Activated CD8-positive, alpha-beta memory T cell treated with anti-CD3 and anti-CD28 coated beads for 4 hours (primary cell): ENCODE data around the gene STYXL2.

ENCODE experiments used
- DNase-seq, 2 donors: peaks; one replicate each; pipeline ENCODE4 v3.0.0-alpha.2; 2020; ENCODE audit warnings: low read depth in 2 of 2

The STYXL2 gene

GRCh38 chr1:167077868-167078210 is 16.0 kb upstream of the STYXL2 start:
- no peak for DNase-seq

- DNase-seq: no peak
Observed at GRCh38 chr1:167081594-167082156, 12.2 kb upstream of the STYXL2 start.

- no peak for DNase-seq
Observed at GRCh38 chr1:167082511-167083027, 11.3 kb upstream of the STYXL2 start.

GRCh38 chr1:167083066-167083665 is 10.7 kb upstream of the STYXL2 start:
- no peak for DNase-seq

GRCh38 chr1:167083871-167084270 is 10.0 kb upstream of the STYXL2 start:
- DNase-seq: no peak

- no peak for DNase-seq
Observed at GRCh38 chr1:167084757-167085156, 9.1 kb upstream of the STYXL2 start.

- DNase-seq: no peak
Observed at GRCh38 chr1:167086033-167086432, 7.8 kb upstream of the STYXL2 start.

GRCh38 chr1:167086768-167087167 is 7.1 kb upstream of the STYXL2 start:
- no peak for DNase-seq

- DNase-seq: no peak
Observed at GRCh38 chr1:167088746-167089417, 5.0 kb upstream of the STYXL2 start.

GRCh38 chr1:167089939-167090313 is 3.9 kb upstream of the STYXL2 start:
- no peak for DNase-seq

- DNase-seq: no peak
Observed at GRCh38 chr1:167090314-167090942, 3.4 kb upstream of the STYXL2 start, which contains the start of gene GPA33. TSS of gene GPA33 (minus strand) at chr1:167090377. CDS start at chr1:167090287, 90 bp downstream.

- DNase-seq: no peak
Observed at GRCh38 chr1:167092653-167093052, 1.2 kb upstream of the STYXL2 start.

GRCh38 chr1:167094690-167095089 is 815 bp downstream of the STYXL2 start:
- no peak for DNase-seq

GRCh38 chr1:167095368-167095767 is 1.5 kb downstream of the STYXL2 start:
- no peak for DNase-seq

GRCh38 chr1:167099851-167100250 is 6.0 kb downstream of the STYXL2 start:
- no peak for DNase-seq

- no peak for DNase-seq
Observed at GRCh38 chr1:167100730-167101129, 6.9 kb downstream of the STYXL2 start.

GRCh38 chr1:167101754-167102153 is 7.9 kb downstream of the STYXL2 start:
- no peak for DNase-seq

- no peak for DNase-seq
Observed at GRCh38 chr1:167102906-167103573, 9.2 kb downstream of the STYXL2 start.

GRCh38 chr1:167104256-167104633 is 10.4 kb downstream of the STYXL2 start:
- DNase-seq: no peak

- no peak for DNase-seq
Observed at GRCh38 chr1:167105271-167106118, 11.6 kb downstream of the STYXL2 start.

GRCh38 chr1:167106119-167106461 is 12.2 kb downstream of the STYXL2 start:
- DNase-seq: no peak
